Cerebellar cortex (tissue), 1 donor: ENCODE data around the gene SSH2.
"Not testable (repeated sequence)": the region's sequence is repeated elsewhere in the genome, so short reads cannot be mapped to it uniquely, and the experiment has no call there.

Experiments
- DNase-seq: peaks from one replicate; pipeline ENCODE4 v3.0.0-alpha.2; 2015; ENCODE audit warnings: low spot score

Gene SSH2, protein sequence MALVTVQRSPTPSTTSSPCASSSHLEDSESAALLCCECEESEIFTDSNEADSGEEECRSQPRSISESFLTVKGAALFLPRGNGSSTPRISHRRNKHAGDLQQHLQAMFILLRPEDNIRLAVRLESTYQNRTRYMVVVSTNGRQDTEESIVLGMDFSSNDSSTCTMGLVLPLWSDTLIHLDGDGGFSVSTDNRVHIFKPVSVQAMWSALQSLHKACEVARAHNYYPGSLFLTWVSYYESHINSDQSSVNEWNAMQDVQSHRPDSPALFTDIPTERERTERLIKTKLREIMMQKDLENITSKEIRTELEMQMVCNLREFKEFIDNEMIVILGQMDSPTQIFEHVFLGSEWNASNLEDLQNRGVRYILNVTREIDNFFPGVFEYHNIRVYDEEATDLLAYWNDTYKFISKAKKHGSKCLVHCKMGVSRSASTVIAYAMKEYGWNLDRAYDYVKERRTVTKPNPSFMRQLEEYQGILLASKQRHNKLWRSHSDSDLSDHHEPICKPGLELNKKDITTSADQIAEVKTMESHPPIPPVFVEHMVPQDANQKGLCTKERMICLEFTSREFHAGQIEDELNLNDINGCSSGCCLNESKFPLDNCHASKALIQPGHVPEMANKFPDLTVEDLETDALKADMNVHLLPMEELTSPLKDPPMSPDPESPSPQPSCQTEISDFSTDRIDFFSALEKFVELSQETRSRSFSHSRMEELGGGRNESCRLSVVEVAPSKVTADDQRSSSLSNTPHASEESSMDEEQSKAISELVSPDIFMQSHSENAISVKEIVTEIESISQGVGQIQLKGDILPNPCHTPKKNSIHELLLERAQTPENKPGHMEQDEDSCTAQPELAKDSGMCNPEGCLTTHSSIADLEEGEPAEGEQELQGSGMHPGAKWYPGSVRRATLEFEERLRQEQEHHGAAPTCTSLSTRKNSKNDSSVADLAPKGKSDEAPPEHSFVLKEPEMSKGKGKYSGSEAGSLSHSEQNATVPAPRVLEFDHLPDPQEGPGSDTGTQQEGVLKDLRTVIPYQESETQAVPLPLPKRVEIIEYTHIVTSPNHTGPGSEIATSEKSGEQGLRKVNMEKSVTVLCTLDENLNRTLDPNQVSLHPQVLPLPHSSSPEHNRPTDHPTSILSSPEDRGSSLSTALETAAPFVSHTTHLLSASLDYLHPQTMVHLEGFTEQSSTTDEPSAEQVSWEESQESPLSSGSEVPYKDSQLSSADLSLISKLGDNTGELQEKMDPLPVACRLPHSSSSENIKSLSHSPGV (N-terminal part only)

DNA sequence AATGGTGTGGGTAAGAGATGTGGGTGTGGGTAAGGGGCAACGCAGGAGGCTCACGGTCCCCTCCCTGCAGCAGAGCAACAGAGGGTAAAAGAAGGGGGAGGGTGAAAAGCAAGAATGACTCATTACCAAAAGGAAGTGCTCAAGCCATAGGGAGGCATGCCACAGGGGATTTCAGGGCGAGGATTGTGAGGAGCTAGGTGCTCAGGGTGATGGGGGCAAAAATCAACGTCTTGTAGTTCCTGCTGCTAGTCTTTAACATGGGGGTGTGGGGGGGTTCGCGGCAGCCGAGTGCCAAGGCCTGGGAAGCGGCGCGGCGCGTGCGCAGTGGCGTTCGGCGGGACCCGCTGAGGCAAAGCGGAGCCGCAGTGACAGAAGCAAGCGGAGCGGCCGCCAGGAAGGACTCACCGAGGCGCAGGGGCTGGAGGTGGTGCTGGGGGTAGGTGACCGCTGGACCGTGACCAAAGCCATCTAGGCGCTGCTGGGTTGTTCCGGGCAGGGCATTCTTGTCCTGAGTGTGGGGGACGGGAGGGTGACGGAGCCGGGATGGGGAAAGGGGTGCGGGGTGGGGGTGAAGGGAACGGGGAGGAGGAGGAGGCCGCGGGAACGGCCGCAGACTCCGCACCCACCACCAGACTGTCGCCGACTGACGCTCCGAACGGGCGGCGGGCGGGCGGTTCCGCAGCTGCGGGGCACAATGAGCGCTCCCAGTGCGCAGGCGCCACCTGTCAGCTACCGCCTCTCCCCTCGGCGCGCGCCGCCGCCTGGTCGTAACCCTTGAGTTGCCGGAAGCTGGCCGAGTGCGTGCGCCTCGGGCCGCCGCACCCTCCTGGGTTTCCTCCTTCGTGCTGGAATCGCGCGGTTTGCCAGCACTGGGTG, at the start of gene SSH2:
TSS of gene SSH2 (minus strand) at position 696 of the 876 bp plus-strand sequence. CDS start at position 468, 228 bp downstream.
- peak; percentile 88 for DNase-seq

DNA sequence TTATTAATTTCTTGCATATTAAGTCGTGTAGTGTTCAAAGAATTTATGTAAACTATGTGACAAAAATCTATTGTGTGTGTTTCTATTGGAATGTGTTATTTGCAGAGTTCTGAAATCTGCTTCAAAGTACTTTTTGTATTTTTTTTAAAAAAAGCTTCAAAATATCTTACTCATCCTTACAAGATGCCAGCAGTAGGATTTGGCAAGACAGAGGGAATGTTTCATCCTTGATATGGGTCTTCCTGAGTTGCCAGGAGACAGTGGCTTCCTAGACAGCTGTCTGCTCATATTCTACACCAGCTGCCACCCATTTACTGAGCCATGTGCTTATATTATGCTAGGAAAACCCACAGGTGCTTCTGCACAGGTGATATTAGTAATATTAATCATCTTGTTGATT, 47.8 kb upstream of the SSH2 start:
- no peak for DNase-seq

DNA sequence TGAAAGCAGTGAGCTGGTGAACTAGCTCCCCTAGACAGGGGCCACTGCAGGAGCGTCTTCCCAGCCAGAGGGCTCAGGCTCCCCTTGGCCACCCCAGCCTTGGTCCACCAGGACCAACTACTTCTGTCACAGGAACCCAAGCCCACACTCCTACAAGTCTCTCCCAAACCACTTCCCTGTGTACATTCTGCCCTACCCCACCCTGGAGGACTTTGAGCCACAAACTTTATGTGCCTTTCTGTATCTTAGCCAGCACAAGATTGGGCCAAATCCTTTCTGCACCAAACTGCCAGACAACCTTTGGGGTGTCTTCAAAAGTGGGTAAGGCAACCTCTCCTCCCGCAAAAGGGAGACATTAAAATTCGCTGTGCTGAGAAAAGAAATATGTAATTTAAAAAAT, 43.0 kb upstream of the SSH2 start:
- DNase-seq: no peak

DNA sequence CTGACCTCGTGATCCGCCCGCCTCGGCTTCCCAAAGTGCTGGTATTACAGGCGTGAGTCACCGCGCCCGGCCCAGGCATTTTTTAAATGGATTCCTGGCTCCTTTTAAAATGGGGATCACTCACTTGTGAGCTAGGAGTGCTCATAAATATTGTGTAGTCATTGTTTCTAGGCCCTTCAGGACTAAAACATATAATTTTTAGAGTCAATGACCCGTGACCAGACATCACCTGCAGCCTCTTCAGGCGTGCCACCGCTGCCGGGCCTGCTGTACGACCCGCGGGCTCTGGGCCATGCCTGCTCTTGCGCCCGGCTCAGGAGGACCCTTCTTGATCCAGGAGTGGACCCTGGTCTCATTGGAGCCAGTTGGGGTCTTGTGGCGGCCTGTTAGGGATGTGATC, 42.2 kb upstream of the SSH2 start:
- no peak for DNase-seq

DNA sequence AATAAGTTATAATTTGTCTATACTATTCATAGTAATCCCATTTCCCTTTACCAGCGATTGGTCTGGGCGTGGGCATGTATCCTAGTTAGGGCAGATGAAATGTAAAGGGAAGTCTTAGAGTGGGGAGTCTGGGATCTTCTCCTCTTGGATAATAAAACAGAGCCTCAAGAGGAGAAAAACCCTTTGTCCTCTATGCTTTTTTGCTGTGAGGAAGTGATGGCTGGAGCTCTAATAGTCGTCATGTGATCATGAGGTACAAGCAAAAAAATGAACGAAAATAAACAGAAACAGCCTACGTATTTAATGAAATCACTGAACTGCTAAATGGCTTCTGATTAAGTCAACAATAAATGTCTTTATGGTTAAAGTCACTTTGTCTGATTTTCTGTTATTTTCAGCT, 38.2 kb upstream of the SSH2 start:
- DNase-seq: no peak

DNA sequence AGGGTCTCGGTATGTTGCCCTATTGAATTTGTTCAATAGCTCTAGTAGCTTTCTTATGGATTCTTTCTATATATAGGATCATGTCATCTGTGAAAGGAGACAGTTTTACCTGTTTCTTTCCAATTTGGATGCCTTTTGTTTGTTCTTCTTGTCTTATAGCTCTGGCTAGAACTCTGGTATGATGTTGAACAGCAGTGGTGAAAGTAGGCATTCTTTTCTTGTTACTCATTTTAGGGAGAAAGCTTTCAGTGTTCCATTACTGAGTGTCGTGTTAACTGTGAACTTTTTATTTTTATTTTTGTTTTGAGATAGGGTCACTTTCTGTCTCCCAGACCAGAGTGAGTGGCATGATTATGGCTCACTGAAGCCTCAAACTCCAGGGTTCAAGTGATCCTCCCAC, 32.6 kb upstream of the SSH2 start:
- no peak for DNase-seq

DNA sequence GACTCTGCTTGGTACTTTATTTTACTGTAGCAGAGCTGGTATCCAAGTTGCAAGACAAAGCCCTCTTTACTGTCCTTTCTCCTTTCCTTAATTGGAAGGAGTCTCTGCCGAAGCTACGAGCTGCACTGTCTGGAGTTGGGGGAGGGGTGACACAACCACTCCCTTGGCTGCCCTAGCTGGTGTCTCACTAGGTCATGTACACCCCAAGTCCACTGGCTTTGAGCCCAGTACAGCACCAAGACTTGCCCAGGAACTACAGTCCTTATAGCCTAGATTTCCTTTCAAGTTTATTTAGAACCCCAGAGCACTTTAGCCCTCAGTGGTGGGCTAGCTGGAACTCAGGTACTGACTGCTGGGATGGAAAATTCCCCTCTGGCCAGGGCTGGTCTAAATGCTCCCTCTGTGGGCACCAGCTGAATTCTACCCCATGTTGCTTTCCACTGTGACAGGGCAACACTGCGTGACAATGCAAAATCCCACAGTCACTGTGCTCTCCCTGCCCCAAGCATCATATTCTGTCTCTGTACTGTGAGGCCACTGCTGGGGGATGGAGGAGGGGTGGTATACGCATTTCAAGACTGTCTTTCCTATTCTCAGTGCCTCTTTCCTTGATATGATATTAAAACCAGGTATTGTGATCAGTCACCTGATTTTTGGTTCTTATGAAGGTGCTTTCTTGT, 29.8 kb upstream of the SSH2 start:
- no peak for DNase-seq

DNA sequence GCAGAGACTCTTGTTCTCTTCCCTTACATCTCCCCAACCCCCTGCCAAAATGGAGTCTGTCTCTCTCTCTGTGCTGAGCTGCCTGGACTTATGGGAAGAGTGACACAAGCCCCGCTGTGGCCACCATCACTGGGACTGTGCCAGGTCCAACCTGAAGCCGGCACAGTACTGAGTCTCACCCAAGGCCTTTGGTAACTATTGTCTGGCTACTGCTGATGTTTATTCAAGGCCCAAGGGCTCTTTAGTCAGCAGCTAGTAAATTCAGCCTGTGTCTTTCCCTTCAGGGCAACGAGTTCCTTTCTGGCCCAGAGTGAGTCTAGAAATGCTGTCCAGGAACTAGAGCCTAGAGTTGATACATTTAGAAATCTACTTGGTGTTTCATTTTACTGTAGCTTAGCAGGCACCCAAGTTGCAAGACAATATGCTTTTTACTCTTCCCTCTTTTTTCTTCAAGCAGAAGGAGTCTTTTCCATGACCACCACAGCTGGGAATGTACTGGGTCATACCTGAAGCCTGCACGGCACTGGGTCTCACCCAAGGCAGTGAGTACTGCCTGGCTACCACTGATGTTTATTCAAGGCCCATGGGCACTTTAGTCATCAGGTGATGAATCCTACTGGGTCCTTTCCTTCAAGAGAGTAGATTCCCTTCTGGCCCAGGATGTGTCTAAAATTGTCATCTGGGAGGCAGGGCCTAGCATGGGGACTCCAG, 29.1 kb upstream of the SSH2 start:
- DNase-seq: no peak

DNA sequence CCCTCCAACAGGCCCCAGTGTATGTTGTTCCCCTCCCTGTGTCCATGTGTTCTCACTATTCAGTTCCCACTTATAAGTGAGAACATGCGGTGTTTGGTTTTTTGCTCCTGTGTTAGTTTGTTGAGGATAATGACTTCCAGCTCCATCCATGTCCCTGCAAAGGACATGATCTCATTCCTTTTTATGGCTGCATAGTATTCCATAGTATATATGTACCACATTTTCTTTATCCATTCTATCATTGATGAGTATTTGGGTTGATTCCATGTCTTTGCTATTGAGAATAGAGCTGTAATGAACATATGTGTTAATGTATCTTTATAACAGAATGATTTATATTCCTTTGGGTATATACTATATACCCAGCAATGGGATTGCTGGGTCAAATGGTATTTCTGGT, 27.5 kb upstream of the SSH2 start:
- DNase-seq: not testable (repeated sequence)

DNA sequence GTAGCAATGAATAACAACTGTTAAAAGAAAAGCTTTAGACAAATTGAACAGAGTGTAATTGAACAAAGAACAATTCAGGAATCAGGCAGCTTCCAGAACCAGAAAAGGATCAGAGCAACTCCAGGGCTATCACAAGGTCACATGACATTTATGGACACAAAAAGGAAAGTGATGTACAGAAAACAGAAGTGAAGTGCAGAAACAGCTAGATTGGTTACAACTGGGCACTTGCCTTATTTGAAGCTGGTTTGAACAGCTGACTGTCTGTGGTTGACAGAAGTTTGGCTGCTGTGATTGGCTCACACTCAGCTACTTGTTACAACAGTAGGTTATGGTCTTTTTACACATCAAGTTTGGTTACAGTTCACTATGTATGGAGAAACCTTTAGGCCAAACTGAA, 26.2 kb upstream of the SSH2 start:
- no peak for DNase-seq

DNA sequence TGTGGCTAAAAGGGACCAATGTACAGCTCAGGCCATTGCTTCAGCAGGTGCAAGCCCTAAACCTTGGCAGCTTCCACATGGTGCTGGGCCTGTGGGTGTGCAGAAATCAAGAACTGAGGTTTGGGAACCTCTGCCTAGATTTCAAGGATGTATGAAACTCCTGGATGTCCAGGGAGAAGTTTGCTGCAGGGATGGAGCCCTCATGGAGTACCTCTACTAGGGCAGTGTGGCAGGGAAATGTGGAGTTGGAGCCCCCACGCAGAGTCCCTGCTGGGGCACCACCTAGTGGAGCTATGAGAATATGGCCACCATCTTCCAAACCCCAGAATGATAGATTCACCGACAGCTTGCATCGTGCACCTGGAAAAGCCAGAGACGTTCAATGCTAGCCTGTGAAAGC, 24.4 kb upstream of the SSH2 start:
- no peak for DNase-seq

DNA sequence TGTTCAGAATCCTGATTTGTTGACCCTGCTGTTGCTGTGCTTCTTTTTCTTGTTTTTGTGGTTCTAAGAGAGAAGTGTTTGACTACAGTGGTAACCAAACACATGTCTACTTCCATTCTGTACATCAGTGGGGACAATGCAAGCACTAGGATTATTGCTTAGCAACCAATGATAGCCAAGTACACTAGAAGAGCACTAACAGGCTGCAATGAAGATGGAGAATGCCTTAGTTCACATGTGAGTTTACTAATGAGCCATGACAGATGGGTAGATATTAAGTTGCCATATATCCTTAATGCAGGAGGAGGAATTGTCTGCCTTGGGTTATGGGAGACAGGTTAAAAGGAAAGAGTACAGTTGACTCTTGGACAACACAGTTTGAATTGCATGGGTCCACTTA, 19.7 kb upstream of the SSH2 start:
- no peak for DNase-seq

DNA sequence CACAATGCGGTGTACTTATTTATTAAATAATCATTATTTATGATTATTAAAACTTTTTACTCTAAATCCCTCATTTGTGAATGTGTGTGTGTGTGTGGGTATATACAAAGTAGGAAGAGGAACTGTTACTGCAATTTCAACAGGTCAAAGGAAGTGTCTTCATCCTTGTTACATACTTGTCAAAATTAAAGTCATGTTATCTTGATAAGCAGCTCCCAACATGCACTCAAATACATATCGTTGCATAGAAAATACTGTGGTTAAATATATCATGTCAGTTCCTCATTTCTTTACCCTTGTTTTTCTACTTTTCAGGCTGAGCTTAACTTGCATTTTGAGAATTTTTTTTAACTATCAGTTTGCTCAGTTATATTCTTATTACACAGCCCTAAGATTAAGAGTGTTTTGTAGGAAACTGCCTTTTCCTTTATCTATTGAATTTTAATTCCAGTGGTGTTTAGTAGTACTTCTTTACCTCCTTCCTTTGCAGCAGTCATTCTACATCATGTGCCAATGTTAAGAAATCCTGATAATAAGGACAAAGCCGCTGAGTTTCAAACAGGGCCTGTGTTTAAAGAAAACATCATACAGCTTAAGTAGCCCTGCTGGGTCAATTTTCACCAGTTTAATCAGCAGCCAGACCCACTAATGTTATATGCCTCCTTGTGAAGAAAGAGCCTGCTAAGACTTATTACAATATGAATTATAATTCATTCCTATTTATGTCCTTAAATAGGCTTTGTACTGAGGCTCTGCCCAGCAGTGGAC, 18.6 kb upstream of the SSH2 start:
- no peak for DNase-seq

DNA sequence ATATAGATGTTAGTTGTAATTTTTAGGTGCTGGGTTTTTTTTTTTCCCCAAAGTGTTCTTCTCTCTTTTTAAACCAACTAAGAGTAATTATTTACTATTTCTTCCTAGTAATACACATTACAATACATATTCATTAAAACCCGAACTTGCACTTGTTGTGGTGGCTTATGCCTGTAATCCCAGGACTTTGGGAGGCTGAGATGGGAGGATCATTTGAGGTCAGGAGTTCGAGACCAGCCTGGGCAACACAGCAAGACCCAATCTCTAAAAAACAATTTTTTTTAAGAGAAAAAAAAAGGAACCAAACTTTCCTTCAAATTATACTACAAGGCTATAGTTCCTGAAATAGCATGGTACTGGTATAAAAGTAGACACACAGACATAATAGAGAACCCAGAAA, 15.3 kb upstream of the SSH2 start:
- no peak for DNase-seq

DNA sequence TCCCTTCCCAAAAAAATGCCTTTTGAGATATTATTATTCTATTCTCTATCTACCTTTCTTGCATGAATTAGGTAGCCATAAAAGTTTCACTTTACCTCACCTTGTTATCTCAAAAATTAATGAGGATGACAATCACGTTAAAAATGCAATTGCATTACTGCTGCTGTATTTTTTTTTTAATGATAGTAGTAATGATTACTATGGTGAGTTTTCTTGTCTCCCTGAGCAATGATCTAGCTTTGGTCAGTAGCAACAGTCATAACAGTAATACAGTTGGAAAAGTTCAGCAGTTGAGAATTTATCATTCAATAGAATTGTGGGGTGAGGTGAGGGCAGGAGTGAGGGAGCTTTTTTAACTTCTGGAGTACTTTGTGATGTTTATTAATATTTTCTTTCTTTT, 11.3 kb upstream of the SSH2 start, which contains the start of gene EFCAB5:
TSS of gene EFCAB5 (plus strand) at position 301 of the 400 bp plus-strand sequence. CDS start 163 bp downstream, outside the sequence.
- no peak for DNase-seq

DNA sequence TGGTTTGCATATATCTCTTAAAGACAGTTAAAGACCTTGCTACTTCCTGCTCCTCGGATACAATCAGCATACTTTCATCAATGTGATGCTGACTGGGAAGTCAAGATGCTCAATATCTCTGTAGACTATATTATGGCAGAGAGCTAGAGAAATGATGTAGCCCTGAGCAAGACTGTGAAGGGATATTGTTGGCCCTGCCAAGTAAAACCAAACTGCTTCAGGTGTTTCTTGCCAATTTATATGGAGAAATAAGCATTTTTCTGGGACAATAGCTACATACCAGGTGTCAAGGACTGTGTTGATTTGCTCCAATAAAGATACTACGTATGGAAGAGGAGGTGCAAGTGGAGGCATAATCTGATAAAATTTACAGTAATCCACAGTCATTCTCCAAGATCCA, 6.7 kb upstream of the SSH2 start:
- DNase-seq: no peak

DNA sequence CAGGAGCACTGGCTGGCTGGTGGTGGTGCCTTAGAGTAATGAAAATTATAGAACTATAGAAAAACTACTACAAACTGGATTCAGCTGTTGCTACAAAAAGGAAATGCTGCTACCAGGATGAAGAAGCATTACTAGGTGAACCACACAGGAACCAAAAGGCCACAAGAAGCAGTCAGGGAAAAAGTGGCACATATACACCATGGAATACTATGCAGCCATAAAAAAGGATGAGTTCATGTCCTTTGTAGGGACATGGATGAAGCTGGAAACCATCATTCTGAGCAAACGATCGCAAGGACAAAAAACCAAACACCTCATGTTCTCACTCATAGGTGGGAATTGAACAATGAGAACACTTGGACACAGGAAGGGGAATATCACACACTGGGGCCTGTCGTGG, 5.9 kb upstream of the SSH2 start:
- not testable (repeated sequence) for DNase-seq

DNA sequence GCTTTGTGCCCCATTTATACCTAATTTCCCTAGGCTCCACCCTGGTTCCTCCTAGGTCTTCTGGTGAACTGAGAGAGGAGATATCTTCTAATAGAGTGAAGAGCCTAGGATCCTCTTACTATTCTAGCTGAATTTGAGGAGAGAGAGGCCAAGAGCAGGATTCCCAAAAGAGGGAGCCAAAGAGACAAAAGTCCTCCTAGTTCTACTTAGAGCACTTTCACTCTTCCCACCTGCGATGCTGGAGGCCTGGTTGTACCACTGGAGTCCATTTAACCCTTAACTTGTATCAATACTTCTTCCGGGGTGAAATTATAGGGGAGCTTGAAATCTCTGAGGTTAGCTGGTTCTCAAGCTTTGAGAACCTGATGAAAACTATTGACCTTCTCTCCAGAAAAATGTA, 3.4 kb upstream of the SSH2 start:
- peak; percentile 57 for DNase-seq

DNA sequence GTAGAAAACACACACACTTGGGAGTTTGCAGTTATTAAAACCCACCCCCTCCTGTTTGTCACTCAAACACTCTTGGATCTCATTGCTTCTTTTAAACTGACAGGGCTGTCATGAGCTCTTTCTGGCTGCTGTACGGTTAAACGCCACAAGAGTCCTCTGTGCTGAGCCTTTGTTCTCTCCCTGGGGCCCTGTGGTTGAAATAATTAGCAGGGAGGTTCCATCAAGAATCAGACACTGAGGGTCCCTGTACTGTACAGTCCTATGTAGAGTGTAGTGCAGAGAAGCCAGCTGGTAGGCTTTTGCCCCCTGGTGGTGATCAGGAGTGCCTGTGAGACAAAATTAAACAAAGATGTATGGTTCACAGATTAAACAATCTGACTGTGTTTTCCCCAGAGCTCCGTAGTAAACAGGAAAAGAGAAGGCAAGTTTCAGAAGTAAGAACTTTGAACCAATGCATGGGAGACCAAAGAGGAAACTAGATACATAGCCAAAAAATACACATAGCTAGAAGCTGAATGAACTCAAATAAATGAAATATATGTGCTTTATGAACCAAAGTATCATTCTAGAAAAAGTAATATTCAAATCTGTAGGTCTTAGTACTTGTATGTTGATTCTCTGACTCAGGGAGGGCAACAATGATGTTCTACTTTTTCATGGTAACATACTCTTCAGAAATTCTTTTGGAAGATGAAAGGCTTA, 1.4 kb upstream of the SSH2 start:
- DNase-seq: peak; percentile 92
